OCI-LY7 (cell line): ENCODE data around the gene TTC28. TPM values are rescaled to one million over a fixed set of nuclear protein-coding genes. Genes with fewer than 3 reads are reported as not detected.

ENCODE experiments used
- BruUV-seq: library from RNA; stranded (reverse); fragments of 400-500 nt; replicated peaks from 2 replicates; lab custom pipeline; 2021; lab: Mats Ljungman, UMichigan
- CTCF ChIA-PET: fragments of 300-600 bp; sonication (Branson Sonifier 250); formaldehyde crosslinking; loops from one replicate; lab custom pipeline; 2022; ENCODE audit warnings: antibody characterized with exemption; ENCODE audit not compliant: unreplicated experiment; lab: Charles Lee
- POLR2A ChIA-PET: fragments of 300-600 bp; sonication (Branson Sonifier 250); formaldehyde crosslinking; loops from one replicate; lab custom pipeline; 2022; ENCODE audit warnings: antibody characterized with exemption; lab: Charles Lee
- DNase-seq: peaks from one replicate; pipeline ENCODE4 v3.0.0-alpha.2; 2015; ENCODE audit warnings: low spot score
- H2AFZ ChIP-seq: fragments of 200-600 bp; sonication (generic), shearing (Covaris generic); 2 replicates; pipeline ENCODE4 v1.6.1; 2014; ENCODE audit warnings: mild to moderate bottlenecking, antibody characterized with exemption, low read length, moderate library complexity
- H3K27ac ChIP-seq: fragments of 200-600 bp; sonication (generic); 2 replicates; pipeline ENCODE4 v1.5.1; 2014; ENCODE audit warnings: mixed run types, low read depth, mild to moderate bottlenecking, moderate library complexity, low read length, inconsistent platforms; ENCODE audit not compliant: poor library complexity, severe bottlenecking
- H3K36me3 ChIP-seq: fragments of 200-600 bp; sonication (generic); 2 replicates; pipeline ENCODE4 v1.6.1; 2014; ENCODE audit warnings: mild to moderate bottlenecking, antibody characterized with exemption, low read length, moderate library complexity, mixed read lengths; ENCODE audit not compliant: insufficient read depth
- H3K4me1 ChIP-seq: fragments of 200-600 bp; sonication (generic); 2 replicates; pipeline ENCODE4 v1.5.1; 2014; ENCODE audit warnings: mild to moderate bottlenecking, low read length; ENCODE audit not compliant: insufficient read depth, poor library complexity, severe bottlenecking
- H3K4me2 ChIP-seq: fragments of 200-600 bp; sonication (generic); 2 replicates; pipeline ENCODE4 v1.6.1; 2014; ENCODE audit warnings: mild to moderate bottlenecking, low read length
- H3K4me3 ChIP-seq: fragments of 200-600 bp; sonication (generic); 2 replicates; pipeline ENCODE4 v1.5.1; 2014; ENCODE audit warnings: mild to moderate bottlenecking, low read depth, low read length; ENCODE audit not compliant: poor library complexity, severe bottlenecking
- H3K79me2 ChIP-seq: fragments of 200-600 bp; sonication (generic); 2 replicates; pipeline ENCODE4 v1.6.1; 2016; ENCODE audit warnings: low read depth, mild to moderate bottlenecking, low read length, moderate library complexity, mixed read lengths; ENCODE audit not compliant: insufficient read depth
- H3K9me2 ChIP-seq: fragments of 200-600 bp; sonication (generic); 2 replicates; pipeline ENCODE4 v1.6.1; 2016; ENCODE audit warnings: mild to moderate bottlenecking, low read length, mixed read lengths; ENCODE audit not compliant: insufficient read depth
- H3K9me3 ChIP-seq: fragments of 200-600 bp; sonication (generic); 2 replicates; pipeline ENCODE4 v1.6.1; 2014; ENCODE audit warnings: mild to moderate bottlenecking, mixed run types, low read length, mixed read lengths
- H4K20me1 ChIP-seq: fragments of 200-600 bp; sonication (generic); 2 replicates; pipeline ENCODE4 v1.6.1; 2014; ENCODE audit warnings: mild to moderate bottlenecking, antibody characterized with exemption, low read length, moderate library complexity, mixed read lengths; ENCODE audit not compliant: insufficient read depth
- CTCF ChIP-seq: fragments of 200-600 bp; sonication (generic); conservative IDR thresholded peaks from 2 replicates; pipeline ENCODE4 v1.5.1; 2014; ENCODE audit warnings: mild to moderate bottlenecking, antibody characterized with exemption, low read length, moderate library complexity, mixed read lengths
- EZH2phosphoT487 ChIP-seq: fragments of 200-600 bp; sonication (generic); IDR thresholded peaks from 2 replicates; pipeline ENCODE4 v1.6.1; 2018; ENCODE audit warnings: low read depth, borderline replicate concordance, mild to moderate bottlenecking, mixed run types, antibody characterized with exemption, low read length, moderate library complexity, mixed read lengths
- intact Hi-C: fragments of 100-400 bp; cut with micrococcal nuclease; formaldehyde crosslinking; loops from one replicate; pipeline ENCODE4 v1.10.0; 2022; ENCODE audit not compliant: unreplicated experiment
- total RNA-seq, 2 experiments: library from RNA; depleted of rRNA in 1 of 2; stranded (reverse); fragments of >200 nt in 1 of 2; shearing (Covaris generic) in 1 of 2; gene quantifications; 2 replicates each; pipeline ENCODE4 v1.2.3, GENCODE V29; 2014 to 2022

The TTC28 gene
- total RNA-seq, 2 experiments from 2014 or later = under 0.01 to 0.55 TPM

- no peaks in the 10 kb centered on the region for H3K4me1 ChIP-seq
- no peaks in the 10 kb centered on the region for H3K79me2 ChIP-seq
- no peak overlapping the region for H3K4me2 ChIP-seq
- ChIA-PET POLR2A (no interaction called here), CTCF (no interaction called here)
- no peaks in the 10 kb centered on the region for H3K9me3 ChIP-seq
- H4K20me1 ChIP-seq = no peaks in the 10 kb centered on the region
- intact Hi-C loops = no loop called here
- no peak overlapping the region for H3K4me3 ChIP-seq
- H3K36me3 ChIP-seq = no peaks in the 10 kb centered on the region
- no peak overlapping the region for H2AFZ ChIP-seq
- H3K9me2 ChIP-seq = no peaks in the 10 kb centered on the region
- BruUV-seq = no TSS peak
- no peak for DNase-seq
- no peak overlapping the region for H3K27ac ChIP-seq
- TF ChIP-seq CTCF (no peak), EZH2phosphoT487 (no peak)
These were observed 553.8 kb downstream of the TTC28 start for GRCh38 chr22:28125799-28126198.

GRCh38 chr22:28123989-28124766, 555.5 kb downstream of the TTC28 start:
- CTCF ChIA-PET = no interaction called here

More at GRCh38 chr22:28123989-28124766, 555.5 kb downstream of the TTC28 start:
- no peak for DNase-seq
- Histone ChIP-seq H4K20me1 (no peaks in the 10 kb centered on the region), H3K9me2 (no peaks in the 10 kb centered on the region), H3K9me3 (no peaks in the 10 kb centered on the region), H3K4me3 (no peak overlapping the region), H3K4me2 (no peak overlapping the region), H2AFZ (no peak overlapping the region), H3K36me3 (no peaks in the 10 kb centered on the region), H3K79me2 (no peaks in the 10 kb centered on the region), H3K27ac (no peak overlapping the region), H3K4me1 (no peaks in the 10 kb centered on the region)
- intact Hi-C loops = no loop called here
- TF ChIP-seq EZH2phosphoT487 (no peak), CTCF (no peak)
- POLR2A ChIA-PET = interaction anchor here (0.6 to 1.7 kb wide), 4 partner anchors 9 to 1112 kb away, joined by 3 to 6 read pairs (median 4); no protein-coding TSS in a partner anchor
- no TSS peak for BruUV-seq
